HG03139 (cell line): Measurements from ENCODE around the gene PREB.

ENCODE experiments used
- ATAC-seq: cut with Tn5 transposase; IDR thresholded peaks from one replicate; pipeline ENCODE4 v1.9.1; 2021; ENCODE audit not compliant: unreplicated experiment

PREB gene

GRCh38 chr2:27083410-27084296 lies 50.8 kb downstream of the PREB start:
- ATAC-seq, result no peak

GRCh38 chr2:27082773-27083409 lies 51.5 kb downstream of the PREB start:
- no peak for ATAC-seq

- ATAC-seq, result no peak
These were observed 52.3 kb downstream of the PREB start for GRCh38 chr2:27081984-27082772.
